HL-60 (cell line): ENCODE results near the gene XRCC4.

Experiments
- POLR2AphosphoS5 ChIP-seq: IDR thresholded peaks from 2 replicates; pipeline ENCODE4 v1.6.1; 2012; ENCODE audit warnings: low read depth
- REST ChIP-seq: IDR thresholded peaks from 2 replicates; pipeline ENCODE4 v1.6.1; 2012; ENCODE audit warnings: low read depth; ENCODE audit not compliant: insufficient replicate concordance
- TF ChIP-seq, protein P1 (sequence below): IDR thresholded peaks from one replicate; pipeline ENCODE4 v1.5.1; 2011; ENCODE audit warnings: low read length, control low read depth, inconsistent platforms; ENCODE audit not compliant: insufficient read depth

DNA sequence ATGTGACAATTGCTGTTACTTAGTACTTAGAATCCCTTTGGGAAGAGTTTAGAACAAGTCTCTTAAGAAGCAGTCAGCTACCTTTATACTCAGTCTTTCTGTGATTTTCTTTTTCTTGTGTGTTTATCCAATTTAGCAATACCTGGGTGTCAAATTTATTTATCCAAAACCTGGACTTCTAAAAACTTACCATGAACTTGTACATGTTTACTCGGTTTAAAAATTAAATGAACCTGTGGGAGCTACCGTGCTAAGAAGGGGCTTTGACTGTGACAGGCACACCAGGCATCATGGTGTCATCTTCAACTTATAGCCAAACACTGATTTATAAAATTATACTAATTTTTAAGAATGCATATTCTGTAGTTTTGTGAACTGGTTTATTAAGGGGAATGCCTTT lies 96.5 kb downstream of the XRCC4 start:
- no peak for TF ChIP-seq POLR2AphosphoS5
- TF ChIP-seq, protein P1, sequence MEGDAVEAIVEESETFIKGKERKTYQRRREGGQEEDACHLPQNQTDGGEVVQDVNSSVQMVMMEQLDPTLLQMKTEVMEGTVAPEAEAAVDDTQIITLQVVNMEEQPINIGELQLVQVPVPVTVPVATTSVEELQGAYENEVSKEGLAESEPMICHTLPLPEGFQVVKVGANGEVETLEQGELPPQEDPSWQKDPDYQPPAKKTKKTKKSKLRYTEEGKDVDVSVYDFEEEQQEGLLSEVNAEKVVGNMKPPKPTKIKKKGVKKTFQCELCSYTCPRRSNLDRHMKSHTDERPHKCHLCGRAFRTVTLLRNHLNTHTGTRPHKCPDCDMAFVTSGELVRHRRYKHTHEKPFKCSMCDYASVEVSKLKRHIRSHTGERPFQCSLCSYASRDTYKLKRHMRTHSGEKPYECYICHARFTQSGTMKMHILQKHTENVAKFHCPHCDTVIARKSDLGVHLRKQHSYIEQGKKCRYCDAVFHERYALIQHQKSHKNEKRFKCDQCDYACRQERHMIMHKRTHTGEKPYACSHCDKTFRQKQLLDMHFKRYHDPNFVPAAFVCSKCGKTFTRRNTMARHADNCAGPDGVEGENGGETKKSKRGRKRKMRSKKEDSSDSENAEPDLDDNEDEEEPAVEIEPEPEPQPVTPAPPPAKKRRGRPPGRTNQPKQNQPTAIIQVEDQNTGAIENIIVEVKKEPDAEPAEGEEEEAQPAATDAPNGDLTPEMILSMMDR, result no peak
- TF ChIP-seq REST, result no peak
